Measurements from ENCODE around the gene C21orf91.

C21orf91 gene

GRCh38 chr21:17768840-17769446 is 50.2 kb downstream of the C21orf91 start:
- Histone ChIP-seq H3K36me3 (no peaks in the 10 kb centered on the region), H3K27me3 (no peaks in the 10 kb centered on the region), H3K4me1 (ENCODE audit: control insufficient read depth in 1 of 2, insufficient read depth in 1 of 2, low read depth in 1 of 2, low read length in 1 of 2) (no peaks in the 10 kb centered on the region), H3K9me3 (no peaks in the 10 kb centered on the region), H3K27ac (no peak overlapping the region), H3K4me3 (ENCODE audit: low read depth in 1 of 2, low read length in 1 of 2) (no peak overlapping the region)
- no peak for TF ChIP-seq CTCF (IDR thresholded peaks at IDR 0.05)

DNA sequence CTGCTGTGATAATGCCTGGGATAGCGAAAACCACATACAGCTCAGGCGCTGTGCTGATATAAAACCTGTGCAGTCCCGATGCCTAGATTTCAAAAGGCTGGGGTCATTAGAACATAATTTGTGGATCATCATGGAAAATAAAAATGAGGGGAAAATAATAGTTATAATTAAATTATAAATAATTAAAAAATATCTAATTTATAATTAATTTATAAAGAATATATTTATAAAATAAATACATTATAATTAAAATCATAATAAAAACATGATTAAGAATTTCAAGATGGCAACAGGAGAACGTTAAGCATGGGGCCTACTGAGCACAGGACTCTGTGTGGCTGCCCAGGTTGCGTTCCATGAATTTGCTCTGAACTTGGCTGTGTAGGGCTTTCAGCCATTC is 53.9 kb downstream of the C21orf91 start:
- no peak overlapping the region for H3K4me3 ChIP-seq (ENCODE audit: low read depth in 1 of 2, low read length in 1 of 2)
- no peaks in the 10 kb centered on the region for H3K27me3 ChIP-seq
- no peak overlapping the region for H3K27ac ChIP-seq
- no peaks in the 10 kb centered on the region for H3K36me3 ChIP-seq
- H3K4me1 ChIP-seq (ENCODE audit: control insufficient read depth in 1 of 2, insufficient read depth in 1 of 2, low read depth in 1 of 2, low read length in 1 of 2) = no peaks in the 10 kb centered on the region
- no peak for TF ChIP-seq CTCF (IDR thresholded peaks at IDR 0.05)
- no peaks in the 10 kb centered on the region for H3K9me3 ChIP-seq

DNA sequence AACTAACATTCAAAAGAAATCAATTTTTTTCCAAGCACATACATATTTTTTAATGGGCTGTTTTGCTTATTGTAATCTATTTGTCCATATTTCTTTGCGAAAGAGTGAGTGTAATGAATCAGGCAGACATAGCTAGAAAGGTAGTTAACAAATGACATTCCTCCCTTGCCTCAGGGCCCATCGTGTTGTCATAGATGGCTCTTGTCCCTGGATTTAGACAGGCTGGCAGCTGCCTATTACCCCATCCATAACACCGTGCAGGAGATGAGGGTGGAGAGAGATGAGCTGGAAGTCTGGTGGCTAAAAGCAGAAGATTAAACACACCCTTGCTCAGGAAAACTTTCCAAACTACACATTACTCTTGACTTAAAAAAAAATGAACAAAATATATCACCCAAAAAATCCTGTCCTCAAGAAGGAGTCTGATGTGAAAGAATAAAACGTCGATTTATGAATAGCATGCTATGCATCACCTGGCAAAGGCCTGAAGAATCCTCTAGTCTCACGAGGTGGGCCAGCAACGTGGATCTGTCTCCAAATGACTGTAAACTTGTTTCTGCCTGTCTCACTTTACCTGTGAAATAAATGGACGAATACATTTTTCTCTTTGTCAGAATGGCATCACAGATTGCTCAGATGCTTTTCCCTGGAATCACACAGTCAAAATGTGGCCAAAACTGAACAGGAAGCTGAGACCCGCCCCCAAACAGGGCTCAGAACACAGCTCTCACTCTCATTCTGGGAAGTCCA is 55.7 kb downstream of the C21orf91 start:
- no peak for TF ChIP-seq CTCF (IDR thresholded peaks at IDR 0.05)
- Histone ChIP-seq H3K27me3 (no peaks in the 10 kb centered on the region), H3K9me3 (no peaks in the 10 kb centered on the region), H3K4me1 (ENCODE audit: control insufficient read depth in 1 of 2, insufficient read depth in 1 of 2, low read depth in 1 of 2, low read length in 1 of 2) (peaks cover 5 to 6% of the 10 kb centered on the region in 2 experiments), H3K4me3 (ENCODE audit: low read depth in 1 of 2, low read length in 1 of 2) (no peak overlapping the region), H3K36me3 (no peaks in the 10 kb centered on the region), H3K27ac (no peak overlapping the region)

GRCh38 chr21:17759511-17760178 is 59.5 kb downstream of the C21orf91 start:
- Histone ChIP-seq H3K4me3 (ENCODE audit: low read depth in 1 of 2, low read length in 1 of 2) (no peak overlapping the region), H3K4me1 (ENCODE audit: control insufficient read depth in 1 of 2, insufficient read depth in 1 of 2, low read depth in 1 of 2, low read length in 1 of 2) (peaks cover 7 to 9% of the 10 kb centered on the region in 2 experiments), H3K27me3 (no peaks in the 10 kb centered on the region), H3K27ac (no peak overlapping the region), H3K36me3 (no peaks in the 10 kb centered on the region), H3K9me3 (no peaks in the 10 kb centered on the region)
- no peak for TF ChIP-seq CTCF (IDR thresholded peaks at IDR 0.05)

- no peak overlapping the region for H3K27ac ChIP-seq
- H3K9me3 ChIP-seq = no peaks in the 10 kb centered on the region
- peaks cover 16 to 18% of the 10 kb centered on the region in 2 experiments for H3K4me1 ChIP-seq (ENCODE audit: control insufficient read depth in 1 of 2, insufficient read depth in 1 of 2, low read depth in 1 of 2, low read length in 1 of 2)
- no peaks in the 10 kb centered on the region for H3K36me3 ChIP-seq
- no peak for TF ChIP-seq CTCF (IDR thresholded peaks at IDR 0.05)
- no peaks in the 10 kb centered on the region for H3K27me3 ChIP-seq
- no peak overlapping the region for H3K4me3 ChIP-seq (ENCODE audit: low read depth in 1 of 2, low read length in 1 of 2)
These were observed 60.5 kb downstream of the C21orf91 start for GRCh38 chr21:17758683-17759082.

Measured in neutrophil (primary cell).